ENCODE results near the gene LAMC2.

LAMC2 gene

DNA sequence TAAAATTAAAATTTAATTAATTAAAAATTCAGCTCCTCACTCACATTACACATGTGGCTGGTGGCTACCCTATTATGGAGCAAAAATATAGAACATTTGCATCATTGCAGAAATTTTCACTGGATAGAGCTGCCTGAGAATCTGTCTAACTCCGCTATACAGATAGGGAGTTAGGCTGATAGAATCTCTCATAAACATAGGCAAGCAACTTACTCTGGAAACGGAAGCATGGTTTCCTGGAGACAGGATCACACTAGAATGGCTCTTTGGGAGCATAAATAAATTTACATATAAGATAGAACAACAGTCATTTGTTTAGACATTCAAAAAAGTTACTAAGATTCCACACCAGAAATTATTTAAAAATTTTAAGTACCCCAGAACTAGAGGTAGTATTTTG lies 12.2 kb upstream of the LAMC2 start:
- DNase-seq (ENCODE audit: low read depth in 2 of 2), result no peak

DNA sequence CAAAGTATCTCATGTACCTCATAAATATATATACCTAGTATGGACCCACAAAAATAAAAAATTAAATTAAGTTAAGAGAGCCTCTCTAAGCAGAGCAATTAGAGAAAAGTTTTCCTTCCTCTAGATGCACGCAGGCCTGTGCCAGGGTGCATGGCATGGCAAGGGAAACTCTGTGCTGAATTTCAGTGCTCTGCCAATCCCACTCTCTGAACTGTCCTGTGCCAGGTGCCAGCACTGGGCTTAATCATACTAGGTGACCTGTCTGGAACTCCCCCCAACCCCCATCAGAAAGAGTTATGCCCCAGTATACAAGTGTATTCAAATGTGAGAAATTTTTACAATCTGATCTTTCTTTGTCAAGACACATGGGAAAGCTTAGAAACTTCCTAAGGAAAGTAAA lies 10.4 kb upstream of the LAMC2 start:
- DNase-seq (ENCODE audit: low read depth in 2 of 2), result no peak

DNA sequence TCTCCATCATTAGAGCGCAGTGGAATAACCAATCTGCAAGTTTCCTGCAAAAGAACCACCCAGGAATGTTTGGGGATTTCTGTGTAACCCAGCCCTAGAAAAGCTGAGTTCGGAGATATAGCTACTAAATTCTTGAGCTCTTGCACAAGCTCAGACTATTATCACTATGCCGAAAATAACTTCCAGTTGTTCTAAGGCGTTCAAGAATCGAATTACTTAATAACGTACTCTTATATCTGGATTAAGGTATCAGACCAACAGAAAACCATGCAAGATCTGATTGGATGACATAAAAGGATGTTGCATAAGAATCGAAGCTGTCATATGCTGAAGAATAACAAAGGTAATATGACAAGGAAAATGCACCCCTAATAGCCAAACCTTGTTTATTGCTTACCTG lies 7.5 kb upstream of the LAMC2 start:
- DNase-seq (ENCODE audit: low read depth in 2 of 2), result no peak

DNA sequence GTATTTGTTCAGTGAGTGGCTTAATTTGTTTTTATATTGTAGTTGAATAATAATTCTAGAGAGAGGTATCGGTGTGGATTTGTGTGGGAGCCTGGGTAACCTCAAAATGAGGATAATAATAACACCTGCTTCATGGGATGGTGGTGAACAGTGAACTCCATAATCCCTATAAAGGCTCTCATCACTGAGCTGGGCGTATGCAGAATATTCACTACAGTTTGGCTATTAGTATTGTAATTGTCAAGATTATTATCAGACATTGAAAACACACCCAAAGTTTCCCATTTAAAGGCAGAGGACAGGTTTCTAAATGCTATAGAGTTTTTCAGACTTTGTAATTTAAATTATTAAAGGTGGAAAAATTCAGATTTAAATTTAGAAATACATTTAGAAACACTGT lies 7.0 kb upstream of the LAMC2 start:
- DNase-seq (ENCODE audit: low read depth in 2 of 2), result no peak

DNA sequence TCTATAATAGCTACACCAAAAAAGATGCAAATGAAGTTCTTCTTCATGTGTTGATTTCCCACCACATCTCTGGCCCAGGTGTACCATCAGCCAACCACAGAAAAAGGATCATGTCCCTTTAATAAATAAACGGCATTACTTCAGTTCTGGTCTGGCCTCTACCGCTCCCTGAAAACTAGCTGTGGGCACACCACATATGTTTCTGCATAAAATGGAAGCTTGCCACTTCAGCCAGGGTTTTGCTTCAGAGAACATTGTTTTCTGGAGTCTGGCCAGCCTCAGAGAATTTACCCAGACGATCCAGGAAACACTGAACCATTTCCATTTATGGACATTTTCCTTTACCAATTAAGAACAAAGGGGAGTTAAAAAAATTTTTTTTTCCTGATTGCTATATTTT lies 5.8 kb upstream of the LAMC2 start:
- no peak for DNase-seq (ENCODE audit: low read depth in 2 of 2)

DNA sequence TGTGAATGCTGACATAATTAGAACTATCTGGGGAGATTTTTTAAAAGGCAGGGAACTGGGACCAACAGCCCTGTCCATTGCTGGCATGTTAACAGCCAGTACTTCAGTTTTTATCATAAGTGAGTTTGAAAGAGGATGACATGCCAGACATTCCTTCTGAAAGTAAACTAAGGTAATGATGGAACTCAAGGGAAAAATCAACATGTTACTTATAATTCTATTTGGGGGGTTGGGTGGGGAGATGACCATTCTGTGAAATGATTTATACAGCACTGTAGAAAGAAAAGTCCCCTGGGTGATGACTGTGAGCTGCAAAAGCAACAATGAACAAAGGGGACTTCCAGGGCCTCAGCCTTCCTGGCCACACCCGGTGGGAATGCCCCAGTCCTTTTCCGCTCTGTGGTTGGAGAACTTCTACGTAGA lies 5.4 kb upstream of the LAMC2 start:
- no peak for DNase-seq (ENCODE audit: low read depth in 2 of 2)

DNA sequence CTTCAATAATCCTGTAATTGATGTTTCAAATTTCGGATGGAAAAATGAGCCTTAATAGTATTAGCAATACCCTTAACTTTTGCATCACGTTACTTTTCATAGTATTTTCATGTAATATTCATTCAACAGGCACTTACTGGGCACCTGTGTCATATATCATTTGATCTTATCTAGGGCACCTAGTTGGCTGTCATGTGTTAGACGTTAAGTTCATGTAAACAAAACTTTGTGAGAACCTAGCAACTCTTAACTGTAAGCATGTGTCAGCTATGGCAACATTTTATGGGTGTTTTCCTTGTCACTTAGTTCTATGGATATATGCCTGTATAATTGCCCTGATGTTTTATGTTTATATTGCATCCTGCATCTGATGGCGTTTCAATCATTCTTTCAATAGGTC lies 777 bp downstream of the LAMC2 start:
- DNase-seq (ENCODE audit: low read depth in 2 of 2), result no peak

DNA sequence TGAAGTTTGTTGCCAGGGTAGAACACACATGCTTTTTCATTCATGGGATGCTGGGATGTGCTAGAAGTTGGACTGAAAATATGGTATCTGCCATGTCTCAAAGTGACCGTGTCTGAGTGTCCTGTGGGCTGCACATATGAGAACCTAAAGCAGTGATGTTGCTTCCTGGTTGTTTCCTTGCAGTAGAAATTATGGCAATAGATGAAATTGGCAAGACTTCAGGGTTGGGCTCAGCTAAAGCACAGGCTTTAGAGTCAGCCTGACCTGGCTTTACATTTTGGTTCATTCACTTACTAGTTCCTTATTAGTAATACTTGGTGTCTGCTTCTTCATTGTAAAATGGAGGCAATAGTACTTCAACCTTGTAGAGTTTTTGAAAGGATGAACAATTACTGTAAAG lies 2.2 kb downstream of the LAMC2 start:
- DNase-seq (ENCODE audit: low read depth in 2 of 2), result no peak

DNA sequence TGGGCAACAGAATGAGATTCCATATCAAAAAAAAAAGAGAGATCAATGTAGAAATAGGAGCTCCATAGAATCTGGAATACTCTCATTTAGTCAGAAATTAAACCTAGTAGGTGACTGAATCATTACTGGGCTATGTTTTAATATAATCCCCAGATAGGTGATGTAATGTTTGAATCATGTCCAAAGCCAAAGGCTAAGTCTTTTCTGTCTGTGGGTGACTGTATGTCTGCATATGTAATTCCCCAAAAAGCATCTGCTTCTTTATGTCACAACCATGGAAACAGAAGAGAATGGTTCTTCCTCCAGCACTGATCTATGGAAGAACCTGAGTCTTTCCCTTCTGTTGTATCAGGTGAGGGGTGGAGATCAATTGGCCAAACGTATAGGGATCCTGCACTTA lies 5.8 kb downstream of the LAMC2 start:
- no peak for DNase-seq (ENCODE audit: low read depth in 2 of 2)

DNA sequence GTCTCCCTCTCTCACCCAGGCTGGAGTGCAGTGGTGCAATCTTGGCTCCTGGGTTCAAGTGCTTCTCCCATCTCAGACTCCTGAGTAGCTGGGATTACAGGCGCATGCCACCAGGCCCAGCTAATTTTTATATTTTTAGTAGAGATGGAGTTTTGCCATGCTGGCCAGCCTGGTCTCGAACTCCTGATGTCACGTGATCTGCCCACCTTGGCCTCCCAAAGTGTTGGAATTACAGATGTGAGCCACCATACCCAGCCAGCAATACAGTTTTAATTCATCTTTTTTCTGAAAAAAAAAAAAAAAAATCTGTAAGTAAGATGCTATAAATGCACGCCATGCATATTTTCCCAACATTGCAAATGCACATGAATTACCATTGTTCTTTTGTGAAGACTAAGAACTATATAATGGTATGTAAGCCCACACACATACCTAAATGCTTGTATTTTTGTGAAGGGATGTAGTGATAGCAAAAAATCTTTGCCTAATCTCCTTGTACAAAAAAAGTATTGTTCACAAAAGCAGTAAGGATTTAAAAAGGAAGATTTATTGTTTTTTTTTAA lies 8.0 kb downstream of the LAMC2 start:
- DNase-seq (ENCODE audit: low read depth in 2 of 2), result no peak

DNA sequence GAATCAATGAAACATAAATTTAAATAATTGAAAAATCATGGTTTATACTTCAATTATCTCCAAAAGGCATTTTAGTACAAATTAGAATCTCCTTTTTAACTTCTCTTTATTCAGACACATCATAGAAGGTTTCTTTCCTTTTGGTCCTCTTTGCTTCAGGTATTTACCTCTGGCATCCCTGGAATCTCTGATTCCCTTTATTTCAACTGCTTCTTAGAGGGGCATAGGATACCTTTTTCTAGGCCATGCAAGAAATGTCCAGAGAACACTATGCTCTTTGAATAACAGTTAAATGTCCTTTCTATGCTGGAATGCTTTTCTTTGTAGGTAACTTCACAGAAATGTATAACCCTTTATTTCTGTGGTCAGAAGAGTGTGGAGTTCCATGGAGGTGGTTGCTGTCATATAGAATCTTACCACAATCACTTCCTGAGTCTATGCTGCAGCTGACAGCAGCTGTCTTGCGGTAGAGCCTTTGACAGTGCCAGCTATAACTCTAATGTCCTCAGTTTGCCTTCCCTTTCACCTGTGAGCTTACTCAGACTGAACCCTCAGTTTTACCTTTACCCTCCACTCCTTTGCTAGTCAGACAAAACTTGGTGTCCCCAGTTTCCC lies 8.6 kb downstream of the LAMC2 start:
- no peak for DNase-seq (ENCODE audit: low read depth in 2 of 2)

DNA sequence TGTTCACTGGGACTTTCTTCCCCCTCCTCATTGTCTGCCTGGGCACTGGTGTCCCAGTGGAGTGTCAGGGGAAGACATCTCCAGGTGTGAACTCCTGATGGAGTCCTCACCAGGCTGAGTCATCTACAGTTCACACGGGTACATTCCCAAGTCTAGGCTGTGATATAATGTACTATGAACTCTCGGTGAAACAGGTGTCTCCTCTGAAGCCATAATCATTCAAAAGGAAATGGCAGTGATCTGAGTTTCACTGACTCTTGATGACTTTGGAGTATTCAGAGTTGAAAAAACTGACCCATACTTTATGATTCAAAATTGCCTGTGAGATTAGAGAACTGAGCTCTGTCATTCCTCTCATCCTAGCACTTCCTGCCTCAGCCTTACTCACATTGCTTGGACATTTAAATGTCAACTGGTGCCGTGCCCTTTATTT lies 9.1 kb downstream of the LAMC2 start:
- no peak for DNase-seq (ENCODE audit: low read depth in 2 of 2)

DNA sequence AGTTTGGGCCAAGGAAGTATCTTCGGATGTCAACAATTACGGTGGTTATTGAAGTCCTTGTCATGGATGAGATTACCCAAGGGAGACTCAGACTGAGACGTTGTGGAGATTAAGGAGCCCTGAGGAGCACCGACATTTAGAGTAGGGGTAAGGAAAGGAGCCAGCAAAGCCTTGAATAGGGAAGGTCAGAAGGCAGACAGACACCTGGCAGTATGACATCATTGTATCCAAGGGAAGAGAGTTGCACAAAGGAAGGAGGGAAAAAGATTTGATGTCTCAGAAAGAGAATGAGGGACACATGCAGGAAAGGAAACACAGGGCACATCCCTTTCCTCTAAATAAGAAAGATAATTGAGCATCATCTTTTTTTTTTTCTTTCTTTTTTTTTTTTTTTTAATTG lies 11.7 kb downstream of the LAMC2 start:
- no peak for DNase-seq (ENCODE audit: low read depth in 2 of 2)

DNA sequence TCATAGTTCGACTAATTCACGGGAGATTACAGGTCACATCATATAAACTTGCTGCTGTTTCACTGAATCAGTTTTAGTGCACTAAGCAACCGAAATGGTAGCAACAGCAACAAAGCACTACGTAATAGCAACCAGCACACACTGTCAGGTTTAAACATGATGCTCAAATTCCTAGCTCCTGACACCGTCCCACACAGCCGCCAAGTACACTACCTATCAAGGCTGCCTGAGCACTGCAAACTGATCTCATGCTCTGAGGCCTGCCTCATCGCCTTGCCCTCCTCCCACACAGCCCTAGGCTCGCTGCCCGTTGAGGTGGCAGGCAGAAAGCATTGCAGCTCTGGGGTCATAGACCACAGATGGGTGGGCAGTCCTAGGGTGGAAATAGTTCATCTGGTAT lies 12.4 kb downstream of the LAMC2 start:
- no peak for DNase-seq (ENCODE audit: low read depth in 2 of 2)

DNA sequence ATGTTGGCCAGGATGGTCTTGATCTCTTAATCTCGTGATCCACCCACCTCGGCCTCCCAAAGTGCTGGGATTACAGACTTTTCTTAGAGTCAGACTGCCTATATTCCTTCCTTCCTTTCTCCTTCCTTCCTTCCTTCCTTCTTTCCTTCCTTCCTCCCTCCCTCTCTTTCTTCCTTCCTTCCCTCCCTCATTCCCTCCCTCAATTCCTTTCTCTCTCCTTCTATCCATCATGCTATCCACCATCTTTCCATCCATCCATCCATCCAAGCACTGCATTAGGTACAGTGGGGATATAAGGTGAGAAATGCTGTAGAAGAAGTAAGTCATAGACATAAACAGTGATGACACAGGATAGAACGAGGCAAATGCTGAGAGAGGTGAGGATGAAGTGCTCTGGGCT lies 13.2 kb downstream of the LAMC2 start:
- DNase-seq (ENCODE audit: low read depth in 2 of 2), result no peak

DNA sequence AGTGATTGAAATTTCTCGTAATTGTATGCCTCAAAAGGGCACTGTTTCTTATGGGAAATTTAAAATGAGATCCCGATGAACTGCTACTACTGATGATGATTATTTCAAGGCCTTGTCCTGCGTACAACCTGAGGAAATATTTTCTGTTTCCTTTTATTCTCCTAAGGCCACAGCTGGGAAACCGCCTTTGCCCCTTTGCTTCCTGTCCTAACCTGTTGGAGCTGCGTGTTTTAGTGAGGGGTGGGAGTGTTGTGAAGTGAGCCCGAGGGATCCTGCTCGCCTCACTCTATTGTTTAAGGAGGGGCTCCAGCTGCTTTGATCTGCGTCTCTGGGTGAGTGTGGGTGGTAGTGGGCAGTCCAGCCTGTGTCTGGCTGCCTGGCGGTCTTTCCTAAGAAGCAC lies 14.4 kb downstream of the LAMC2 start:
- DNase-seq (ENCODE audit: low read depth in 2 of 2), result no peak

DNA sequence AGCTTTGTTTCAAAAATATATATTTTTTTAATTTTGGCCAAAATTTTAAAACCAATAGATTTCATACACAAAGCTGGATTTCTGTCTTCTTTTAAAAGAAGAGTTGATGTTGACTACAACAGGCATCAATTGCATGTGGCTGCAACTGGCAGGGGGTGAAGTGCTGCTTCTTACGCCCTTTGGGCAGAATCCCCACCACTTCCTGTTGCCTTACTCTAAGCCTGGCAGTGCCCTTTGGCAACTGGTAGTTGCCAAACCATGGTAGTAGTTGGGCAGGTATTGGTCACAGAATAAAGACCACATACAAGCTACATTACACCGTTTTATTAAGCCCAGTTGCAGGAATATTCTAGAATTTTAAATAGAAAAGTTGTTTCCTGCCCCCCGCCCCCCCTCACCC lies 17.0 kb downstream of the LAMC2 start:
- DNase-seq (ENCODE audit: low read depth in 2 of 2), result no peak

DNA sequence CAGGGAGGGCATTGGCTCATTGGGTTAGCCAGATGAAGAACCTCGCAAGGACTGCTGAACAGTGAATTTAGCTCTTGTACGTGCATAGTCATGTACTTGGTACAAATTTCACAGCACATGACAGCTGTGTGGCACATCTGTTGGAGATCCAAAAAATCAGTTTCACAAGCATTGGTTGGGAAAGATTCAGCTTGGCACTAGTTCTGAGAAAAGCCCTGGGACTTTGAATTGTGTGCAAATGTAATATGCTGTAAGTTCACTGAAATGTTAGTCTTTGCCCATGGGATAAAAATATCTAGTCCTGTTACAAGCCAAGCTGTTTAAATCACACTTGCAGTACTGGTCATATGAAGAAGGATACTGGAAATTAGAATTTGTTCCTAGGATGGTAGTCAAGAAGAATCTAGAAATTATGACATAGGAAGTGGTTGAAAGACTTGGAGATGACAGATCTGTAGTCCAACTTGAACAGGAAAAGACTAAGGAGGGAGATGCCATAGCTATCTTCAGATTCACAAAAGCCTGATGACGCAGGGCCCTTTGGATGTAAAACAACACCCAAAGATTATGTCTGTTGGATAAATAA lies 19.2 kb downstream of the LAMC2 start:
- DNase-seq (ENCODE audit: low read depth in 2 of 2), result no peak

DNA sequence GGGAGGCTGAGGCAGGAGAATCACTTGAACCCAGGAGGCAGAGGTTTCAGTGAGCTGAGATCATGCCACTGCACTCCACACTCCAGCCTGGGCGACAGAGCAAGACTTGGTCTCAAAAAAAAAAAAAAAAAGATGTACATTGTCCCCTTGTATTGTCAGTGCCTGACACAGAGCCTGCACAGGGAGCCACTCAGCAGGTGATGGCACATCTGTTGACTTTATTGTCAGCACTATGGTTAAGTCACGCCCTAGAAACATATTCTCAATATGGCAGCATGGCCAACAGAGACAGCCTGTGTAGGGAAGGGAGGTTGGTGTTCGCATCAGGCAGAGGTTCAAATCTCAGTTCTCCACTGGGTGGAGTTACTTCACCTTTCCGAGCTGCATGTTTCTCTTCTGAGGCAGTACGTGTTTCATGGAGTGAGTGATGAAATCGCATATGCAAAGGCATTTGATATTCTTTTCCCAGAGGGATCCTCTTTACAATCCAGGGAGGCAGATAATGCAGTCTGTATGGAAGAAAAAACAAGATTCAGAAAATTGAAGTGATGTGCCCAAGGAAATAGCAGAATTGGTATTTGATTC lies 20.6 kb downstream of the LAMC2 start:
- DNase-seq (ENCODE audit: low read depth in 2 of 2), result no peak

DNA sequence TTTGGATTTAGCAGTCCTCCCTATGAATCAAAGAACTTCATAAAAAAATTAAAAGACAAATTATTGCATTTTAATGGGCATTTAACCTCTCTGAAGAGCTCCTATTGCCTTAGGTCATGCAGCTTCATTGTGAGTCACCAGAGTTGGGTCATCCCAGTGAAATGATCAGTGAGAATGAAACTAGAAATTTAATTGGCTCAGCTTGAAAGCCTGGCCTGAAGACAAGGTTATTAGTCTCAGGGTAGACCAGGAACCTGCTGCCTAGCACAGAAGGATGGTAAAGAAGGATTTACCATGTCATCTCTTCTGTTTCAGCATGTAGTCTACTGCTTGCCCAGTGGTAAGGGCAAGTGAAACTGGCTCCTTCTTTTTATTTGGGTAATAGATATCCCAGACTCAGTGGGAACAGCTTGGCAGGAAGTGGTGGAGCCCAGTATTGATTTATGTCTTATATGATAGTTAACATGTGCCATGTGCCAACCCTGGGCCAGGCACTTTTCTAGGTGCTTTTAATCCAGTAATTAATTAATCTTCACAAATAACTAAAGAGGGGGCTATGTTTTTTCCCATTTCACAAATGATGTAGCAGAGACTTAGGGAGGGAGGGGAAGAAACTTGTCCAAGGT lies 23.6 kb downstream of the LAMC2 start:
- DNase-seq (ENCODE audit: low read depth in 2 of 2), result no peak

DNA sequence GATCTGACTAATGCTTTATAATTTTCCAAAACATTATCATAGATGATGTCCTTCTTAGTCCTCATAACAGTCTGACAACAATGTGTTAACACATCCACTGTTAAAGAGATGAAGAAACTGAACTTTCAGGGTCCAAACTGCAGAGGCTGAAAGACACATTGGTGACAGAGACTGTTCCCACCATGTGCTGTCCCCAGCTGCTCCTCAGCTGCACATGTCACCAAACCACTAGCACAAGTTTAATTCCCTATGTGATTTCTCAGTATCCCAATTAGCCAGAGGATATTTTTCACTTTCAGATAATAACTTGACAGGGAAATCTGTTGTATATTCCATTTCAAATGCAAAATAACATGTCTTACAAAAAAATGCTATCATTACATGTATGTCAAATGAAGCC lies 24.6 kb downstream of the LAMC2 start:
- no peak for DNase-seq (ENCODE audit: low read depth in 2 of 2)

DNA sequence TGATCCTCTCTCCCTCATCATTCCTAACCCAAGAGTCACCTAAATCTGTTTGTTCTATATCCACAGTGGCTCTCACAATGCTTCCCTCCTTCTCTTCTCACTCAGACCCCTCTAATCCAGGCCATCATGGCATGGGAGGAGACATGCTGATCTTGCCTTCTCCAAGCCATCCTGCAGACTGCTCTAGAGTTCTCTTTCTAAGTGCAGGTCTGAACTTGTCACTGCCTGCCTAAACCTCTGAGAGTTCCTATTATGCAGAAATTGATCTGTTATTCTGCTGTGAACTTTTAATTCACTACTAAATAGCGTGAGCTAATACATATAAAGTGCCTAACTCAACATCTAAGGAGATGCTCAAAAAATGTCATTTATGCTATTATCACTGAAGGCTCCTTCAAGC lies 26.8 kb downstream of the LAMC2 start:
- DNase-seq (ENCODE audit: low read depth in 2 of 2), result no peak
